HG02840 (cell line): ENCODE data around the gene ABTB2.

Source experiments
- ATAC-seq: cut with Tn5 transposase; IDR thresholded peaks from one replicate; pipeline ENCODE4 v1.9.1; 2021; ENCODE audit warnings: mild to moderate bottlenecking, moderate library complexity, moderate number of reproducible peaks; ENCODE audit not compliant: unreplicated experiment, low FRiP score

ABTB2 gene

DNA sequence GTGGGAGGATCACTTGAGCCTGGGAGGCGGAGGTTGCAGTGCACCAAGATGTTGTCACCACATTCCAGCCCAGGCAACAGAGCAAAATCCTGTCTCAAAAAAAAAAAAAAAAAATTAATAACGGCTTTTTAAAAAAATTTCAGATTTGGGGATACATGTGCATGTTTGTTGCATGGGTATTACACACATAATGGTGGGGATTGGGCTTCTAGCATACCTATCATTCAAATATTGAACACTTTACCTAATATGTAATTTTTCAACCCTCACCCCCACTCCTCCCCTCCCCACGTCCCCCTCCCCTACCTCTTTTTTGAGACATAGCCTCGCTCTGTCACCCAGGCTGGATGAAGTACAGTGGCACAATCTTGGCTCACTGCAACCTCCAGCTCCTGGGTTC lies 40.1 kb downstream of the ABTB2 start:
- ATAC-seq: no peak

DNA sequence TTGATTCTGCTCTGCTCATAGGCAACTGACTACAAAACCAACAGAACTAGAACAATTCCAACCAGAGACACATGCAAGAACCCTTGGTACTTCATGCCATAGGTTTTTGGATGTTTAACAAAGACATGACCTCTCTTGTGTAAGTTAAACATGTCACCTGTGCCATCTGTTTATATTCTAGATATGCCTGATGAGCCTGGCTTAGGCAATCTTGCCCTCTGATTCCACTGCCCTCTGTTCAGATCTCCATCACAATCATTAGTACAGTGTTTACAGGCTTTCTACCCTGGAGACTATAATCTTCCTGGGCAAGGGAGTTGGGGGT lies 40.8 kb downstream of the ABTB2 start:
- no peak for ATAC-seq

- ATAC-seq: no peak
Observed at GRCh38 chr11:34316347-34317035, 41.3 kb downstream of the ABTB2 start.

- no peak for ATAC-seq
Observed at GRCh38 chr11:34315394-34315793, 42.4 kb downstream of the ABTB2 start.

- ATAC-seq: no peak
Observed at GRCh38 chr11:34314936-34315335, 42.9 kb downstream of the ABTB2 start.

GRCh38 chr11:34314176-34314575 lies 43.6 kb downstream of the ABTB2 start:
- no peak for ATAC-seq

- ATAC-seq: no peak
Observed at GRCh38 chr11:34313099-34313517, 44.7 kb downstream of the ABTB2 start.

- no peak for ATAC-seq
Observed at GRCh38 chr11:34311126-34311525, 46.7 kb downstream of the ABTB2 start.

- no peak for ATAC-seq
Observed at GRCh38 chr11:34309965-34310364, 47.8 kb downstream of the ABTB2 start.

DNA sequence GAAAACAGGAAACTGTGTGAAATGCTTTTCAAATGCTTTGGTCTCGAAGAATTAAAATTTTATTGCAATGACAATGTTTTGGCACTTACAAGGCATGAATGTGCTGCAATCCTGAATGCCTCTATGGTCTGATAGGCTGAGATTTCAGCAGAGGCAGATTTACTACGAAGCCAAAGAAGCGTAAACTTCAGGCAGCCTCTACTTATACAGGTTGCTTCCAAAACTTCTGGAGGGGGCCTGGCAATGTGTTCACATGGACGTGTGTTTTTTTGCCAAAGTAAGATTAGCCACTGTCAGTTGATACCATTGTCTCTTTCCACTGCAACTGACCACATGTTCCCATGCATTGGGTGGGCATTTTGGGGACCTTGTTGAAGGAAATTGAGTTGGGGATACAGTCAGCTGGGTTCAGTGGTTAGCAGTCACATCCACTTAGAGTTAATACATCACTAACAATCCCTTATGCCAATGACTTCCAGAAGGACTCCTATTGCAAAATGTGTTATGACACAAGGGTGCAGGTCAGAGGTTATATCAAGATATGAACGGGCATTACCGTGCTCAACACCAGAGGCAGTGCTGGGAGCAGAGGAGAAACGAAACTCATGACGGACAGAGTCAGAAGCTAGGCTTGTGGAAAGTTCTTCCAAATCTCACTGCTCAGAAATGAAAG lies 48.8 kb downstream of the ABTB2 start:
- ATAC-seq: no peak

GRCh38 chr11:34308049-34308912 lies 49.5 kb downstream of the ABTB2 start:
- no peak for ATAC-seq

GRCh38 chr11:34305780-34306179 lies 52.0 kb downstream of the ABTB2 start:
- ATAC-seq: no peak

DNA sequence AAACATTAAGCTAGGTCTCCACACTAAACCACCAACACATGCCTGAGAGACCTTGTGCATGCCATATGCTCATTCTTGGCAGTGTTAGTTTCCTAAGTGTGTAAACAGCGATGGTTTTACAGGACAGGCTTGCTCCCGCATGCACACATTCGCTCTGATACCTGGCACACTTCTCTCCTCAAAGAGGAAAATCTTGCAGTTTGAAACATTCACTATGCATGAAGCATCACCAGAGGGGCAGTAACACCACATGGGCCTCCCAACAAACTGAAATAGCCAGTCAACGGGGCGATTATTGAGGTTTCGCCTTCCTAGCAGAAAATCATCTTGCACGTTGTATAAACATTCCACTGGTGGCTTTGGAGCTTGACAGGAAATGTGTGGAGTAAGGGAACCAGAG lies 52.6 kb downstream of the ABTB2 start:
- ATAC-seq: no peak

GRCh38 chr11:34303028-34303570 lies 54.7 kb downstream of the ABTB2 start:
- no peak for ATAC-seq

DNA sequence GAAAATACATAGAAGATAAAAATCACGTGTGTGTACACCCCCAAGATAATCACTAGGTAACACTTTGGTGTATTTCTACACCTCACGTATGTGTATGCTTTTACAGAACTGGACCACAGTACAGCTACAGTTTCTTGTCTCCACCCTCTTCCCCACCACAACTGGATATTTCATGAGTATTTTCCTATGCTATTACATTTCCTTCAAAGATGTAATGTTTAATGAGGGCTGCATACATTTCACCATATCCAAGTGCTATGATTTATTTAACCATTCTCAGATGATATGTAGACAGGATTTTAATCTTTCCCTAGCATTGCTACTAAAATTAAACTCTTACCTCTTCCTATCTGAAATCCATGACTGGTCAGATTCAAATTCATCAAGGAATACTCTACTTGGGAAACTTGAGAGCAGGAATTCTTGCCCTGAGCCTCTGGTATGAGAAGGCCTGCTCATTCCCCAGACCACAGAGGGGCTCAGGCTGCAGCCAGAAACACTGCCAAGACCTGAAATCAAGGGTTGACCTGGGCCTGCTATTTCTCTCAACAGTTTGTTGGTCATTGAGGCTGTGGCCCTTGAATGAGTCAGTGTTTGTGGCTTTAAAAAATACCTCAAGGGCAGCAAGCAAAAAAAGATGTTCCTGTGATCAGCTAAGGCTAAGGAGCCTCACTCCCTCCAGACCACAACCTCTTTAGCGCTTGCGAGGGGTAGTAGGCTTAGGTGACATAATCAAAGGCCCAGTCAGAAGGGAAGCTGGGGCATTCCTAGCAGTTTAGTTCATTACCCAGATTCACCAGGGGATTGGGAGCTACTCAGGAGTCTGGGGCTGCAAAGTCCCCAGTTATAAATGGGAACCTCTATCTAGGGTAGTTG lies 55.5 kb downstream of the ABTB2 start:
- ATAC-seq: peak; percentile 54

DNA sequence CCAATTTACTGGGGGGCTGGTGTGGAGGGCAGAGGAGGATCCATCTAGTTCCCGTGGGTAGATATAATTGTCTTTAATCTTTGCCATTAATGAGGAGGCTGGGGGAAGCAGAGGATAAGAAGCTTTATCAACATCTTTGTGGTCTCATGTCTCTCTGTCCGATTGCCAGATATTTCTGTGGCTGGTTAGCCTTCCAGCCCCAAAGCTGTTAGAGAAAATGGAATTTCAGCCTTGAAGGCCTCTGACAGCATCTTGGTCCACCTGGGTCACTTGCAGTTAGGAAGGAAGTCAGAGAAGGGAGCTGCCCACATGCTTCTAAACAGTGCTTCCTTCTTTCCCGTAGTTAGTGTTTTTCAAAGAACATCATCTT lies 56.9 kb downstream of the ABTB2 start:
- ATAC-seq: no peak

DNA sequence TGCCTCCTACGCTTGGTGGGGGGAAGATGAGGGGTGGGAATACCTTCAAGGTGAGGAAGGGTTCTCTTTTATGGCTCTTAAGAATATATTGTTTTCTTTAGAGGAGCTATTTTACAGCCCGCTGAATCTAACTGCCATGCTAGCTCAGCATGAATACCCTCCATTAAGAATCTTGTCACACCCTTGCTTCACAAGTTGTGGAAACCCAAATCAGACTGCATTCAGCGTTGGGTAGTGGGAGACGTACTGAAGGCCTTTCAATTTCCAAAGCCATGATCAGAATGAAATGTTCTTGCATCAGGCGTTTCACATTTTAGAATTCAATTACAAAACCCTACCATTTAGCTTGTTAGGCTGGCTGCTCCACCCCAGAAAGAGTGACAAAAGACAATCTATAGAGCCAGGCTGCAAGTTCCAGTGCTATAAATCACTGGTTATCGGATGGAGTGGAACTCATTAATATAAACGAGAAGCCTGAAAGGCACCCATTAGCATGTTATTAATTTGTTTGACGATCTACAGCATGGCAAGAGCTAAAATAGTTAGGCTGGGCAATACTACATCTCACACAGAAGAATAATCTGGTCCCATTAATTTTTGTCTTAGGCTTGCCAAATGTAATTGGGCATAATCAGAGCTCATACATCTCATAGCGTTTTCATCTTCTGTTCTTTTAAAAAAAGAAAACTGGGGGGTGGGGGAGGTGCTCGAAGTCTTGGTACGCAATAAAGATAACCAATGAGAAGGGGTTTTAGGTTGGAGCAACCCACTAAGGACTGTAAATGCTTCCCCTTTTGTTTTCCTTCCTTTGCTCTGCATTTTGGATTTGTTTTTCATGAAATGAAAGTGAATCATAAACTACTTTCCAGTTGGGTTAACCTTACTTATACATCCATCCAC lies 57.5 kb downstream of the ABTB2 start:
- ATAC-seq: no peak

DNA sequence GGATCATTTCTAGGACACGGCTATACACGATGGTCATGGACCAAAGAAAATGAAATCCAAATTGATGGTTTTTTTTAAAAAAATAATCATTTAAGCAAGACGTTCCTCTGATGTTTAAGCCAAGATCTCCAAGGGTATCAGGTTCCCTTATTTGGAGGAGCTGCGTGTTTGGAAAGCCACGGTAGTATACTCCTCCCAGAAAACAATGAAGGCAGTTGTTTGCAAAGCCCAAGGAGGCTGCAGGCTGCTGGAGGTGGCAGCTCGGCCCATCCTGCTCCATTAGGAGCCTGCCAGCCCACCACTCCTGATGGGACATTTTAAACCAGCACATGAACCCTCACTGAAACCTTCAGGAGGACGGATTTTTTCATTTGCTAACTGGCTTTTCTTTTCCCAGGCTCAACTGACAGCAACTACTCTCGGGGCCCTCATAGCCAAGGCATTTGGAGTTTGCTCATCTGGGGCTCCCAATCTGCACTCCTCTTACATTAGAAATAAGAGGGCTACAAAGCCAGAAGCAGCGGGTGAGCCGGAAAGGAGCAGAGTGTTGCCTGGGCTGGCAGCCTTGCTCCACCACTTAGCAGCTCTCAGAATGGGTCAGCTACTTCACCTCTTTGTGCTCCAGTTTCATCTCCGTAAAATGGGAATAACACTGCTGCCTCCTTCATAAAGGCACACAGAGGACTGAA lies 58.4 kb downstream of the ABTB2 start:
- ATAC-seq: no peak

- no peak for ATAC-seq
Observed at GRCh38 chr11:34298871-34299270, 58.9 kb downstream of the ABTB2 start.
